Panc1 (cell line): ENCODE measurements around the gene TRERF1. TPM values are rescaled to one million over a fixed set of nuclear protein-coding genes. Genes with fewer than 3 reads are reported as not detected.

Experiments used
- ATAC-seq: fragments of 200-7000 bp; cut with Tn5 transposase; 2 replicates; pipeline ENCODE4 v1.9.1; 2020; ENCODE audit warnings: mild to moderate bottlenecking, moderate library complexity
- BruUV-seq: library from RNA; stranded (reverse); fragments of 400-500 nt; replicated peaks from 2 replicates; lab custom pipeline; 2021; lab: Mats Ljungman, UMichigan
- CTCF ChIA-PET: fragments of 300-600 bp; sonication (Branson Sonifier 250); formaldehyde crosslinking; loops from one replicate; lab custom pipeline; 2022; ENCODE audit warnings: antibody characterized with exemption; lab: Charles Lee
- POLR2A ChIA-PET: fragments of 300-600 bp; sonication (Branson Sonifier 250); formaldehyde crosslinking; loops from one replicate; lab custom pipeline; 2022; ENCODE audit warnings: antibody characterized with exemption; lab: Charles Lee
- DNase-seq: peaks from one replicate; pipeline ENCODE4 v3.0.0-alpha.2; 2010; ENCODE audit warnings: low read depth, low spot score
- H3K27ac ChIP-seq: 2 replicates; pipeline ENCODE4 v1.5.1; 2011; ENCODE audit warnings: mild to moderate bottlenecking, low read length, inconsistent platforms
- H3K27me3 ChIP-seq: fragments of 200-500 bp; sonication (Bioruptor generic); 2 replicates; pipeline ENCODE4 v1.6.0; 2014; ENCODE audit warnings: low read length, inconsistent platforms; ENCODE audit not compliant: control insufficient read depth, insufficient read depth
- H3K36me3 ChIP-seq: fragments of 200-500 bp; sonication (Bioruptor generic); 2 replicates; pipeline ENCODE4 v1.5.1; 2014; ENCODE audit warnings: inconsistent platforms, mild to moderate bottlenecking, low read length, moderate library complexity; ENCODE audit not compliant: control insufficient read depth, insufficient read depth
- H3K4me1 ChIP-seq: 2 replicates; pipeline ENCODE4 v1.5.1; 2011; ENCODE audit warnings: inconsistent platforms, mild to moderate bottlenecking, low read length, moderate library complexity; ENCODE audit not compliant: control insufficient read depth, insufficient read depth
- H3K4me3 ChIP-seq, 2 experiments: 2 replicates each; pipeline ENCODE4 v1.5.1; 2011 to 2012; ENCODE audit warnings: low read depth in 2 of 2, low read length in 2 of 2, mild to moderate bottlenecking in 2 of 2, inconsistent platforms in 1 of 2, moderate library complexity in 1 of 2
- H3K9me3 ChIP-seq: fragments of 200-500 bp; sonication (Bioruptor generic); 2 replicates; pipeline ENCODE4 v1.5.1; 2014; ENCODE audit warnings: low read depth, mild to moderate bottlenecking, inconsistent platforms, low read length, moderate library complexity; ENCODE audit not compliant: control insufficient read depth, insufficient read depth
- CTCF ChIP-seq: fragments of 450-650 bp; IDR thresholded peaks from 2 replicates; pipeline ENCODE4 v1.5.1; 2017; ENCODE audit warnings: mild to moderate bottlenecking
- POLR2AphosphoS5 ChIP-seq: IDR thresholded peaks from 2 replicates; pipeline ENCODE4 v1.6.1; 2012; ENCODE audit warnings: mild to moderate bottlenecking, low read depth, low read length, moderate library complexity
- REST ChIP-seq, 2 experiments: IDR thresholded peaks; 2 replicates each; pipeline ENCODE4 v1.6.1; 2011 to 2012; ENCODE audit warnings: low read depth in 2 of 2, control low read depth in 1 of 2, low read length in 1 of 2, mild to moderate bottlenecking in 1 of 2, moderate library complexity in 1 of 2; ENCODE audit not compliant: insufficient read depth in 1 of 2
- SIN3A ChIP-seq: IDR thresholded peaks from 2 replicates; pipeline ENCODE4 v1.6.1; 2012; ENCODE audit warnings: low read depth, mild to moderate bottlenecking, low read length, moderate library complexity, borderline replicate concordance; ENCODE audit not compliant: insufficient read depth
- TCF7L2 ChIP-seq: IDR thresholded peaks from 2 replicates; pipeline ENCODE4 v1.6.1; 2011; ENCODE audit warnings: mild to moderate bottlenecking, low read depth, low read length, inconsistent platforms
- in situ Hi-C: cut with HindIII; loops from 2 replicates; pipeline ENCODE4 v1.10.0; 2016; ENCODE audit warnings: low sequenced_read_pairs, low pct_unique_long_range_greater_than_20kb
- intact Hi-C: fragments of 100-400 bp; cut with micrococcal nuclease; formaldehyde crosslinking; loops from one replicate; pipeline ENCODE4 v1.10.0; 2022; ENCODE audit not compliant: unreplicated experiment
- total RNA-seq: library from RNA; stranded (reverse); gene quantifications from one replicate; pipeline ENCODE4 v1.2.1, GENCODE V29; 2021; ENCODE audit not compliant: unreplicated experiment

Gene TRERF1
- total RNA-seq, 1 experiment from 2014 or later: 30.6 TPM

DNA sequence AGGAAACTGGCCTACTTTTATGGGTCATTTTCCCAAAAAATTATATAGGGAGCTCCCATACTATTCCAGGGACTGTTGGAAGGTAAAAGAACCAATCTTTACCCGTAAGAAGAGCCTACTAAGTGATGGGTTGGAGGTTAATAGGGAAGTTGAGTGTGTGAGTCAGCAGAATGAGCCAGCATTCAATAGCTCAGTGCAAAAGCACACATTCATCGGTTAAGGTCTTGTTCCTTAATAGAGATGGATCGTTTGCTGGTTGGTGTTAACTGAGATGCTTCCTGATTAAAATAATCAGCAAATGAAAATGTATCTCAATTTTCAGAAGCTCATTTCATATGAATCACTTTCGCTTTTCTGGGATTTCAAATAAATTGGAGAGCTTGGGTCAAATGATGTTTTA lies 118.8 kb downstream of the TRERF1 start:
- in situ Hi-C loops (no loop called here), intact Hi-C loops (no loop called here)
- H3K9me3 ChIP-seq: no peaks in the 10 kb centered on the region
- H3K4me1 ChIP-seq: peaks cover 38% of the 10 kb centered on the region
- no TSS peak for BruUV-seq
- DNase-seq: no peak
- TF ChIP-seq REST (IDR thresholded peaks at IDR 0.05; ENCODE audit: insufficient read depth in 1 of 2, low read depth in 2 of 2, low read length in 1 of 2) (no peak), SIN3A (no peak), TCF7L2 (no peak), POLR2AphosphoS5 (no peak), CTCF (no peak)
- H3K36me3 ChIP-seq: no peaks in the 10 kb centered on the region
- ATAC-seq: no peak
- POLR2A ChIA-PET: interaction anchor here (1.3 kb wide), 1 partner anchor 27 kb away, joined by 3 read pairs; no protein-coding TSS in a partner anchor
- no peaks in the 10 kb centered on the region for H3K27me3 ChIP-seq
- H3K4me3 ChIP-seq: no peak overlapping the region
- CTCF ChIA-PET: no interaction called here
- H3K27ac ChIP-seq: peak overlapping the region; percentile 57; the same call in 1 of the 2 replicates

GRCh38 chr6:42331019-42331418 lies 120.7 kb downstream of the TRERF1 start:
- in situ Hi-C loops (no loop called here), intact Hi-C loops (no loop called here)
- Histone ChIP-seq H3K27ac (peak overlapping the region; percentile 41; the same call in 1 of the 2 replicates), H3K27me3 (no peaks in the 10 kb centered on the region), H3K4me3 (no peak overlapping the region), H3K36me3 (no peaks in the 10 kb centered on the region), H3K9me3 (no peaks in the 10 kb centered on the region), H3K4me1 (peaks cover 33% of the 10 kb centered on the region)
- DNase-seq (no peak), ATAC-seq (no peak)
- TF ChIP-seq CTCF: no peak
- no peak for TF ChIP-seq TCF7L2
- no peak for TF ChIP-seq REST (IDR thresholded peaks at IDR 0.05; ENCODE audit: insufficient read depth in 1 of 2, low read depth in 2 of 2, low read length in 1 of 2)
- no peak for TF ChIP-seq POLR2AphosphoS5
- TF ChIP-seq SIN3A: no peak
- BruUV-seq: no TSS peak
- POLR2A ChIA-PET: no interaction called here
- CTCF ChIA-PET: no interaction called here
